Stomach smooth muscle (tissue), 2 donors: Measurements from ENCODE around the gene PAMR1.

Experiments used
- H3K27ac ChIP-seq: one replicate; pipeline ENCODE4 v1.7.0; 2013; ENCODE audit warnings: mild to moderate bottlenecking, low read length, inconsistent platforms
- H3K27me3 ChIP-seq, 2 donors: one replicate each; pipeline ENCODE4 v1.7.0; 2013; ENCODE audit warnings: low read length in 2 of 2; ENCODE audit not compliant: insufficient read depth in 2 of 2, control insufficient read depth in 1 of 2
- H3K36me3 ChIP-seq, 2 donors: one replicate each; pipeline ENCODE4 v1.7.0; 2013; ENCODE audit warnings: low read length in 2 of 2; ENCODE audit not compliant: control insufficient read depth in 2 of 2, insufficient read depth in 2 of 2
- H3K4me1 ChIP-seq: one replicate; pipeline ENCODE4 v1.7.0; 2013; ENCODE audit warnings: low read length; ENCODE audit not compliant: control insufficient read depth, insufficient read depth
- H3K4me3 ChIP-seq, 2 donors: one replicate each; pipeline ENCODE4 v1.7.0; 2013; ENCODE audit warnings: low read length in 2 of 2
- H3K9ac ChIP-seq, 2 donors: one replicate each; pipeline ENCODE4 v1.7.0; 2013; ENCODE audit warnings: low read length in 2 of 2, mild to moderate bottlenecking in 1 of 2
- H3K9me3 ChIP-seq, 2 donors: one replicate each; pipeline ENCODE4 v1.7.0; 2013; ENCODE audit warnings: low read length in 2 of 2; ENCODE audit not compliant: control insufficient read depth in 2 of 2
- donor health status: healthy.
- donor health status: Pancreatic carcinoma.

Gene PAMR1

GRCh38 chr11:35543481-35543880, 18.1 kb upstream of the PAMR1 start:
- no peak overlapping the region for H3K4me3 ChIP-seq
- H3K9me3 ChIP-seq = no peaks in the 10 kb centered on the region
- no peaks in the 10 kb centered on the region for H3K27me3 ChIP-seq
- H3K36me3 ChIP-seq = no peaks in the 10 kb centered on the region
- no peak overlapping the region for H3K9ac ChIP-seq
- no peak overlapping the region for H3K27ac ChIP-seq
- peaks cover 5% of the 10 kb centered on the region for H3K4me1 ChIP-seq

- H3K27me3 ChIP-seq = no peaks in the 10 kb centered on the region
- peak overlapping the region; percentile 31 for H3K27ac ChIP-seq
- H3K9me3 ChIP-seq = no peaks in the 10 kb centered on the region
- H3K4me3 ChIP-seq = no peak overlapping the region
- H3K36me3 ChIP-seq = no peaks in the 10 kb centered on the region
- no peak overlapping the region for H3K9ac ChIP-seq
- H3K4me1 ChIP-seq = peaks cover 5% of the 10 kb centered on the region
Measured at GRCh38 chr11:35541621-35542375, 16.4 kb upstream of the PAMR1 start.

GRCh38 chr11:35540526-35540925, 15.1 kb upstream of the PAMR1 start:
- Histone ChIP-seq H3K4me3 (no peak overlapping the region), H3K27ac (no peak overlapping the region), H3K36me3 (no peaks in the 10 kb centered on the region), H3K9me3 (no peaks in the 10 kb centered on the region), H3K27me3 (no peaks in the 10 kb centered on the region), H3K4me1 (peaks cover 5% of the 10 kb centered on the region), H3K9ac (no peak overlapping the region)

GRCh38 chr11:35539781-35540281, 14.4 kb upstream of the PAMR1 start:
- Histone ChIP-seq H3K9me3 (no peaks in the 10 kb centered on the region), H3K4me3 (no peak overlapping the region), H3K9ac (no peak overlapping the region), H3K4me1 (peaks cover 5% of the 10 kb centered on the region), H3K27ac (no peak overlapping the region), H3K36me3 (no peaks in the 10 kb centered on the region), H3K27me3 (no peaks in the 10 kb centered on the region)

GRCh38 chr11:35539256-35539655, 13.8 kb upstream of the PAMR1 start:
- peaks cover 5% of the 10 kb centered on the region for H3K4me1 ChIP-seq
- no peak overlapping the region for H3K4me3 ChIP-seq
- no peak overlapping the region for H3K9ac ChIP-seq
- no peaks in the 10 kb centered on the region for H3K27me3 ChIP-seq
- H3K9me3 ChIP-seq = no peaks in the 10 kb centered on the region
- no peaks in the 10 kb centered on the region for H3K36me3 ChIP-seq
- no peak overlapping the region for H3K27ac ChIP-seq

- Histone ChIP-seq H3K4me1 (peaks cover 5% of the 10 kb centered on the region), H3K27ac (no peak overlapping the region), H3K9me3 (no peaks in the 10 kb centered on the region), H3K4me3 (no peak overlapping the region), H3K9ac (no peak overlapping the region), H3K36me3 (no peaks in the 10 kb centered on the region), H3K27me3 (no peaks in the 10 kb centered on the region)
Measured at GRCh38 chr11:35536470-35536869, 11.1 kb upstream of the PAMR1 start.

- Histone ChIP-seq H3K9ac (no peak overlapping the region), H3K4me3 (no peak overlapping the region), H3K9me3 (no peaks in the 10 kb centered on the region), H3K36me3 (no peaks in the 10 kb centered on the region), H3K27me3 (peaks cover 0 to 9% of the 10 kb centered on the region in 2 donors), H3K4me1 (peaks cover 11% of the 10 kb centered on the region), H3K27ac (no peak overlapping the region)
Measured at GRCh38 chr11:35531246-35531645, 5.8 kb upstream of the PAMR1 start.

GRCh38 chr11:35529971-35530495, 4.6 kb upstream of the PAMR1 start:
- no peaks in the 10 kb centered on the region for H3K36me3 ChIP-seq
- peaks cover 6 to 16% of the 10 kb centered on the region in 2 donors for H3K27me3 ChIP-seq
- H3K9ac ChIP-seq = no peak overlapping the region
- H3K4me3 ChIP-seq = no peak overlapping the region
- peak overlapping the region; percentile 31 for H3K27ac ChIP-seq
- H3K9me3 ChIP-seq = no peaks in the 10 kb centered on the region
- peaks cover 23% of the 10 kb centered on the region for H3K4me1 ChIP-seq

- H3K4me3 ChIP-seq = no peak overlapping the region
- H3K27ac ChIP-seq = no peak overlapping the region
- H3K4me1 ChIP-seq = peaks cover 23% of the 10 kb centered on the region
- no peaks in the 10 kb centered on the region for H3K9me3 ChIP-seq
- H3K9ac ChIP-seq = no peak overlapping the region
- H3K36me3 ChIP-seq = no peaks in the 10 kb centered on the region
- H3K27me3 ChIP-seq = peaks cover 8 to 19% of the 10 kb centered on the region in 2 donors
Measured at GRCh38 chr11:35526370-35526792, 965 bp upstream of the PAMR1 start.

- peak overlapping the region in 1 of 2 donors; percentile 29 for H3K4me3 ChIP-seq
- no peaks in the 10 kb centered on the region for H3K36me3 ChIP-seq
- no peak overlapping the region for H3K9ac ChIP-seq
- H3K27ac ChIP-seq = peak overlapping the region; percentile 24
- H3K9me3 ChIP-seq = no peaks in the 10 kb centered on the region
- H3K4me1 ChIP-seq = peaks cover 19% of the 10 kb centered on the region
- peaks cover 8 to 19% of the 10 kb centered on the region in 2 donors for H3K27me3 ChIP-seq
Measured at GRCh38 chr11:35524780-35525179, 636 bp downstream of the PAMR1 start.

GRCh38 chr11:35523861-35524260, 1.6 kb downstream of the PAMR1 start:
- peak overlapping the region in 1 of 2 donors; percentile 29 for H3K4me3 ChIP-seq
- H3K36me3 ChIP-seq = no peaks in the 10 kb centered on the region
- H3K4me1 ChIP-seq = peaks cover 18% of the 10 kb centered on the region
- no peak overlapping the region for H3K9ac ChIP-seq
- H3K27ac ChIP-seq = peak overlapping the region; percentile 55
- H3K9me3 ChIP-seq = no peaks in the 10 kb centered on the region
- peaks cover 8 to 19% of the 10 kb centered on the region in 2 donors for H3K27me3 ChIP-seq
